Myocyte (in vitro differentiated cells): ENCODE results near the gene CTXN1. TPM values are rescaled to one million over a fixed set of nuclear protein-coding genes. Genes with fewer than 3 reads are reported as not detected.
"Not testable (repeated sequence)": the region's sequence is repeated elsewhere in the genome, so short reads cannot be mapped to it uniquely, and the experiment has no call there.

Experiments used
- DNase-seq: peaks from one replicate; pipeline ENCODE4 v3.0.0-alpha.2; 2012; ENCODE audit warnings: low read depth
- polyA plus RNA-seq: library from polyadenylated mRNA; unstranded; fragments of >200 nt; gene quantifications from one replicate; pipeline ENCODE4 v1.2.1, GENCODE V29; 2012; ENCODE audit warnings: missing spikeins
- total RNA-seq: library from RNA; depleted of rRNA; stranded (reverse); fragments of >200 nt; gene quantifications from 2 replicates; pipeline ENCODE4 v1.2.3, GENCODE V29; 2014

Gene CTXN1
- total RNA-seq: 5.0 and 7.5 TPM in 2 replicates
- 20.0 TPM for polyA plus RNA-seq

GRCh38 chr19:7926021-7926726 lies at the start of gene CTXN1:
TSS of gene CTXN1 (minus strand) at chr19:7926135. CDS start at chr19:7925538, 597 bp downstream.
- DNase-seq: peak; percentile 50

GRCh38 chr19:7975037-7975436 lies 49.1 kb upstream of the CTXN1 start:
- no peak for DNase-seq

- DNase-seq: no peak
Measured at GRCh38 chr19:7973883-7974282, 47.9 kb upstream of the CTXN1 start.

- no peak for DNase-seq
Measured at GRCh38 chr19:7971553-7972520, 45.9 kb upstream of the CTXN1 start.

- peak; percentile 50 for DNase-seq
Measured at GRCh38 chr19:7970716-7971448, 44.9 kb upstream of the CTXN1 start.

- no peak for DNase-seq
Measured at GRCh38 chr19:7969555-7969939, 43.6 kb upstream of the CTXN1 start.

GRCh38 chr19:7968796-7969554 lies 43.0 kb upstream of the CTXN1 start:
- DNase-seq: peak; percentile 19

- DNase-seq: no peak
Measured at GRCh38 chr19:7968008-7968795, 42.3 kb upstream of the CTXN1 start.

- no peak for DNase-seq
Measured at GRCh38 chr19:7965921-7966665, 40.2 kb upstream of the CTXN1 start.

GRCh38 chr19:7965259-7965841 lies 39.4 kb upstream of the CTXN1 start:
- no peak for DNase-seq

- DNase-seq: no peak
Measured at GRCh38 chr19:7963566-7963965, 37.6 kb upstream of the CTXN1 start.

- DNase-seq: no peak
Measured at GRCh38 chr19:7962644-7963268, 36.8 kb upstream of the CTXN1 start.

GRCh38 chr19:7961920-7962626 lies 36.1 kb upstream of the CTXN1 start:
- no peak for DNase-seq

- DNase-seq: not testable (repeated sequence)
Measured at GRCh38 chr19:7961082-7961481, 35.1 kb upstream of the CTXN1 start.

- no peak for DNase-seq
Measured at GRCh38 chr19:7959211-7959610, 33.3 kb upstream of the CTXN1 start.

- no peak for DNase-seq
Measured at GRCh38 chr19:7955696-7956095, 29.8 kb upstream of the CTXN1 start.

GRCh38 chr19:7953576-7953975 lies 27.6 kb upstream of the CTXN1 start:
- no peak for DNase-seq

- no peak for DNase-seq
Measured at GRCh38 chr19:7953060-7953459, 27.1 kb upstream of the CTXN1 start.
